IMR-90 (cell line): ENCODE results near the gene ATRAID. TPM values are rescaled to one million over a fixed set of nuclear protein-coding genes. Genes with fewer than 3 reads are reported as not detected.

Experiments used
- ATAC-seq: fragments of 200-7000 bp; cut with Tn5 transposase; 2 replicates; pipeline ENCODE4 v1.9.1; 2020; ENCODE audit warnings: low read depth, mild to moderate bottlenecking, moderate library complexity
- BruUV-seq: library from RNA; stranded (reverse); fragments of 400-500 nt; replicated peaks from 2 replicates; lab custom pipeline; 2021; lab: Mats Ljungman, UMichigan
- CTCF ChIA-PET: fragments of 300-600 bp; formaldehyde crosslinking; extraction: SDS; loops from one replicate; lab custom pipeline; 2021; ENCODE audit warnings: antibody characterized with exemption; lab: Yijun Ruan, JAX
- POLR2A ChIA-PET: fragments of 300-600 bp; sonication (Branson Sonifier 250); formaldehyde crosslinking; loops from one replicate; lab custom pipeline; 2022; ENCODE audit warnings: antibody characterized with exemption; ENCODE audit not compliant: unreplicated experiment; lab: Charles Lee
- DNase-seq: peaks from one replicate; pipeline ENCODE4 v3.0.0; 2013
- H2AFZ ChIP-seq: replicated peaks from 2 replicates; pipeline ENCODE3; 2013; ENCODE audit warnings: low read length, mild to moderate bottlenecking; ENCODE audit not compliant: poor library complexity
- H2AK5ac ChIP-seq: 2 replicates; pipeline ENCODE4 v1.6.1; 2013; ENCODE audit warnings: low read depth, low read length, inconsistent platforms
- H2AK9ac ChIP-seq: replicated peaks from 2 replicates; pipeline ENCODE3; 2013; ENCODE audit warnings: mild to moderate bottlenecking, low read depth, low read length, moderate library complexity; ENCODE audit not compliant: poor library complexity
- H2BK120ac ChIP-seq: 2 replicates; pipeline ENCODE4 v1.6.1; 2013; ENCODE audit warnings: low read depth, low read length, inconsistent platforms
- H2BK15ac ChIP-seq: 3 replicates; pipeline ENCODE4 v1.6.1; 2013; ENCODE audit warnings: low read depth, low read length, inconsistent platforms
- H2BK20ac ChIP-seq: 2 replicates; pipeline ENCODE4 v1.6.1; 2013; ENCODE audit warnings: low read depth, mild to moderate bottlenecking, inconsistent platforms, low read length, moderate library complexity
- H2BK5ac ChIP-seq: 2 replicates; pipeline ENCODE4 v1.6.1; 2013; ENCODE audit warnings: mild to moderate bottlenecking, low read depth, low read length, inconsistent platforms; ENCODE audit not compliant: poor library complexity, severe bottlenecking
- H3K14ac ChIP-seq: replicated peaks from 2 replicates; pipeline ENCODE4 v1.6.1; 2013; ENCODE audit warnings: low read depth, low read length, inconsistent platforms
- H3K18ac ChIP-seq: 2 replicates; pipeline ENCODE4 v1.6.1; 2013; ENCODE audit warnings: low read depth, low read length, control low read depth
- H3K23ac ChIP-seq: 2 replicates; pipeline ENCODE4 v1.6.1; 2013; ENCODE audit warnings: low read depth, low read length, inconsistent platforms
- H3K27ac ChIP-seq: 2 replicates; pipeline ENCODE4 v1.5.1; 2013; ENCODE audit warnings: mild to moderate bottlenecking, control low read depth, low read length; ENCODE audit not compliant: insufficient read depth
- H3K27me3 ChIP-seq: 2 replicates; pipeline ENCODE4 v1.6.1; 2013; ENCODE audit warnings: low read length; ENCODE audit not compliant: control insufficient read depth, insufficient read depth
- H3K36me3 ChIP-seq: 2 replicates; pipeline ENCODE4 v1.6.1; 2013; ENCODE audit warnings: low read length, mixed read lengths; ENCODE audit not compliant: control insufficient read depth, insufficient read depth
- H3K4ac ChIP-seq: 2 replicates; pipeline ENCODE4 v1.6.1; 2013; ENCODE audit warnings: low read depth, low read length, inconsistent platforms
- H3K4me1 ChIP-seq: 2 replicates; pipeline ENCODE4 v1.6.1; 2013; ENCODE audit warnings: low read length, mixed read lengths; ENCODE audit not compliant: control insufficient read depth, insufficient read depth
- H3K4me2 ChIP-seq: 2 replicates; pipeline ENCODE4 v1.6.1; 2013; ENCODE audit warnings: low read depth, mild to moderate bottlenecking, control low read depth, low read length, moderate library complexity
- H3K4me3 ChIP-seq: 2 replicates; pipeline ENCODE4 v1.5.1; 2013; ENCODE audit warnings: low read depth, mild to moderate bottlenecking, control low read depth, low read length, moderate library complexity; ENCODE audit not compliant: insufficient read depth
- H3K56ac ChIP-seq: 2 replicates; pipeline ENCODE4 v1.6.1; 2013; ENCODE audit warnings: low read length, inconsistent platforms; ENCODE audit not compliant: insufficient read depth; ENCODE audit errors: extremely low read depth
- H3K79me1 ChIP-seq, 2 experiments: 2 replicates each; pipeline ENCODE4 v1.6.1; 2013; ENCODE audit warnings: low read length in 2 of 2, inconsistent platforms in 1 of 2, low read depth in 1 of 2
- H3K9ac ChIP-seq: 2 replicates; pipeline ENCODE4 v1.6.1; 2013; ENCODE audit warnings: low read depth, low read length, control low read depth
- H3K9me1 ChIP-seq: 2 replicates; pipeline ENCODE4 v1.6.1; 2013; ENCODE audit warnings: low read length, inconsistent platforms; ENCODE audit not compliant: insufficient read depth
- H3K9me3 ChIP-seq: 2 replicates; pipeline ENCODE4 v1.6.1; 2013; ENCODE audit warnings: low read length; ENCODE audit not compliant: control insufficient read depth, insufficient read depth
- H4K20me1 ChIP-seq: 2 replicates; pipeline ENCODE4 v1.6.1; 2013; ENCODE audit warnings: low read length, inconsistent platforms; ENCODE audit not compliant: insufficient read depth
- H4K5ac ChIP-seq: 2 replicates; pipeline ENCODE4 v1.6.1; 2013; ENCODE audit warnings: mild to moderate bottlenecking, low read depth, low read length, control low read depth
- H4K8ac ChIP-seq, 2 experiments: 2 replicates each; pipeline ENCODE4 v1.6.1; 2013; ENCODE audit warnings: low read depth in 2 of 2, low read length in 2 of 2, control low read depth in 1 of 2, inconsistent platforms in 1 of 2
- H4K91ac ChIP-seq: 2 replicates; pipeline ENCODE4 v1.6.1; 2013; ENCODE audit warnings: low read depth, low read length, inconsistent platforms; ENCODE audit not compliant: insufficient read depth
- MAFK ChIP-seq: IDR thresholded peaks from 2 replicates; pipeline ENCODE4 v1.6.1; 2012; ENCODE audit warnings: low read depth, low read length, improper control_type of control experiment
- MXI1 ChIP-seq: IDR thresholded peaks from 2 replicates; pipeline ENCODE4 v1.6.1; 2012; ENCODE audit warnings: low read depth, mild to moderate bottlenecking, low read length, moderate library complexity, borderline replicate concordance
- SMC3 ChIP-seq: fragments of 150-350 bp; IDR thresholded peaks from 2 replicates; pipeline ENCODE4 v1.6.1; 2016; ENCODE audit warnings: low read depth, mild to moderate bottlenecking, antibody characterized with exemption, low read length, moderate library complexity
- WGBS, 2 experiments: methylation state at CpG; one replicate each; pipeline versions ENCODE4 v1.1.5 to v1.1.7; 2013; ENCODE audit warnings: missing lambda C conversion rate in 2 of 2; ENCODE audit not compliant: insufficient read length in 1 of 2; ENCODE audit errors: extremely low coverage in 2 of 2; 5-methylcytosine and 5-hydroxymethylcytosine counted together
- dilution Hi-C: fragments of 300-500 bp; cut with HindIII; formaldehyde crosslinking; loops from one replicate; pipeline ENCODE4 v1.14.3; 2018; ENCODE audit warnings: low sequenced_read_pairs; ENCODE audit not compliant: unreplicated experiment
- in situ Hi-C: fragments of 300-500 bp; cut with MboI; formaldehyde crosslinking; loops from 3 replicates; pipeline ENCODE4 v1.14.3; 2019; ENCODE audit warnings: low sequenced_read_pairs, inconsistent platforms, mixed read lengths
- intact Hi-C: fragments of 100-400 bp; cut with micrococcal nuclease; formaldehyde crosslinking; loops from 2 replicates; pipeline ENCODE4 v1.10.0; 2022
- polyA plus RNA-seq, 3 experiments: library from polyadenylated mRNA; depleted of rRNA; stranded (reverse); fragments of >200 nt; gene quantifications; 2 replicates each; pipeline ENCODE4 v1.2.3, GENCODE V29; 2012; ENCODE audit warnings: low replicate concordance in 1 of 3
- total RNA-seq: library from RNA; depleted of rRNA; stranded (reverse); fragments of >200 nt; gene quantifications from 2 replicates; pipeline ENCODE4 v1.2.3, GENCODE V29; 2012
- TF ChIP-seq, protein P1 (sequence below): fragments of 150-350 bp; IDR thresholded peaks from 2 replicates; pipeline ENCODE4 v1.6.1; 2016; ENCODE audit warnings: low read depth, mild to moderate bottlenecking, low read length, moderate library complexity, borderline replicate concordance

Gene ATRAID
- total and polyA plus RNA-seq, 2 of the 4 experiments (the other 2 are of a cell fraction): 138 to 173 TPM

- peak overlapping the region; percentile 97 for H3K4me2 ChIP-seq
- peak overlapping the region; percentile 85 for H2AK5ac ChIP-seq
- H4K91ac ChIP-seq: no peak overlapping the region; the same call in 1 of the 2 replicates
- H3K4me3 ChIP-seq: peak overlapping the region; percentile 96
- peaks cover 6% of the 10 kb centered on the region for H3K4me1 ChIP-seq
- in situ Hi-C loops (no loop called here), intact Hi-C loops (loop anchor here (1.0 kb wide), 1 partner anchor 113 kb away; no protein-coding TSS in a partner anchor), dilution Hi-C loops (no loop called here)
- H2BK120ac ChIP-seq: peak overlapping the region; percentile 9; the same call in 1 of the 2 replicates
- H3K27me3 ChIP-seq: no peaks in the 10 kb centered on the region
- ChIA-PET POLR2A (interaction anchor here (0.8 kb wide), 1 partner anchor 9 kb away, joined by 4 read pairs; no protein-coding TSS in a partner anchor), CTCF (no interaction called here)
- H3K18ac ChIP-seq: no peak overlapping the region
- peak overlapping the region; percentile 79 to 84; a peak in 3 of 4 replicates for H4K8ac ChIP-seq
- H3K79me1 ChIP-seq: peaks cover 23 to 29% of the 10 kb centered on the region in 2 experiments
- H2BK15ac ChIP-seq: no peak overlapping the region
- no peak overlapping the region for H3K56ac ChIP-seq
- peaks cover 4% of the 10 kb centered on the region; the same call in 1 of the 2 replicates for H3K9me1 ChIP-seq
- peak overlapping the region; percentile 80 for H3K9ac ChIP-seq
- peak; percentile 9 for ATAC-seq
- peak overlapping the region; percentile 38; the same call in 1 of the 2 replicates for H3K27ac ChIP-seq
- no peak for DNase-seq
- WGBS, 2 experiments: 0% methylated on average over 10 of the region's 48 CpGs; no CpG with 5 or more reads in 1 of the 2 experiments
- TF ChIP-seq, protein P1, sequence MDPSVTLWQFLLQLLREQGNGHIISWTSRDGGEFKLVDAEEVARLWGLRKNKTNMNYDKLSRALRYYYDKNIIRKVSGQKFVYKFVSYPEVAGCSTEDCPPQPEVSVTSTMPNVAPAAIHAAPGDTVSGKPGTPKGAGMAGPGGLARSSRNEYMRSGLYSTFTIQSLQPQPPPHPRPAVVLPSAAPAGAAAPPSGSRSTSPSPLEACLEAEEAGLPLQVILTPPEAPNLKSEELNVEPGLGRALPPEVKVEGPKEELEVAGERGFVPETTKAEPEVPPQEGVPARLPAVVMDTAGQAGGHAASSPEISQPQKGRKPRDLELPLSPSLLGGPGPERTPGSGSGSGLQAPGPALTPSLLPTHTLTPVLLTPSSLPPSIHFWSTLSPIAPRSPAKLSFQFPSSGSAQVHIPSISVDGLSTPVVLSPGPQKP: no peak
- no peak for TF ChIP-seq MAFK
- no peak for TF ChIP-seq SMC3
- TF ChIP-seq MXI1: 0 out of 2 replicates have a peak, but pooled peaks have one; percentile 49
- H3K9me3 ChIP-seq: no peaks in the 10 kb centered on the region
- H3K4ac ChIP-seq: peak overlapping the region; percentile 42
- peak overlapping the region; percentile 8 for H2AK9ac ChIP-seq
- H3K23ac ChIP-seq: peak overlapping the region; percentile 98
- H4K20me1 ChIP-seq: no peaks in the 10 kb centered on the region
- TSS peak; percentile 47 for BruUV-seq
- H2AFZ ChIP-seq: peak overlapping the region; percentile 93
- no peak overlapping the region for H2BK20ac ChIP-seq
- peak overlapping the region; percentile 14; the same call in 1 of the 2 replicates for H4K5ac ChIP-seq
- H3K36me3 ChIP-seq: peaks cover 19% of the 10 kb centered on the region
- H2BK5ac ChIP-seq: no peak overlapping the region
- H3K14ac ChIP-seq: peak overlapping the region; percentile 64
These were observed 449 bp upstream of the ATRAID start for GRCh38 chr2:27211241-27211942.
